ENCODE results near the gene RPL36.
"Not testable (repeated sequence)": the region's sequence is repeated elsewhere in the genome, so short reads cannot be mapped to it uniquely, and the experiment has no call there.

GRCh38 chr19:5688262-5688881, 1.7 kb upstream of the RPL36 start:
- TF ChIP-seq EZH2 (IDR thresholded peaks at IDR 0.05; ENCODE audit: borderline replicate concordance, low read depth, low read length, severe bottlenecking); CTCF (IDR thresholded peaks at IDR 0.05; ENCODE audit: borderline replicate concordance, extremely low read depth, low read length, poor library complexity, severe bottlenecking): not testable (repeated sequence)

Measured in DND-41 (cell line).